Fibroblast of skin of scalp (primary cell): ENCODE results near the gene ARHGEF19.
"Not testable (repeated sequence)": the region's sequence is repeated elsewhere in the genome, so short reads cannot be mapped to it uniquely, and the experiment has no call there.

Experiments
- DNase-seq: peaks from one replicate; pipeline ENCODE4 v3.0.0-alpha.2; 2013

ARHGEF19 gene

GRCh38 chr1:16204216-16204615 lies 8.2 kb downstream of the ARHGEF19 start:
- DNase-seq, result no peak

- DNase-seq, result no peak
These were observed 8.9 kb downstream of the ARHGEF19 start for GRCh38 chr1:16203550-16203949.

GRCh38 chr1:16202281-16203210 lies 9.9 kb downstream of the ARHGEF19 start:
- no peak for DNase-seq

- DNase-seq, result no peak
These were observed 12.8 kb downstream of the ARHGEF19 start for GRCh38 chr1:16199700-16200099.

- DNase-seq, result no peak
These were observed 13.3 kb downstream of the ARHGEF19 start for GRCh38 chr1:16199157-16199501.

- DNase-seq, result no peak
These were observed 13.9 kb downstream of the ARHGEF19 start for GRCh38 chr1:16198444-16199156.

- DNase-seq, result no peak
These were observed 15.6 kb downstream of the ARHGEF19 start for GRCh38 chr1:16196874-16197273.

- DNase-seq, result not testable (repeated sequence)
These were observed 16.3 kb downstream of the ARHGEF19 start for GRCh38 chr1:16196139-16196538.

GRCh38 chr1:16195518-16195905 lies 16.9 kb downstream of the ARHGEF19 start:
- DNase-seq, result no peak

GRCh38 chr1:16191916-16192546 lies 20.4 kb downstream of the ARHGEF19 start:
- peak; percentile 51 for DNase-seq

- no peak for DNase-seq
These were observed 21.1 kb downstream of the ARHGEF19 start for GRCh38 chr1:16191309-16191708.

GRCh38 chr1:16189921-16190621 lies 22.4 kb downstream of the ARHGEF19 start:
- DNase-seq, result no peak

- no peak for DNase-seq
These were observed 23.4 kb downstream of the ARHGEF19 start for GRCh38 chr1:16189003-16189402.

- DNase-seq, result peak; percentile 73
These were observed 24.6 kb downstream of the ARHGEF19 start for GRCh38 chr1:16187748-16188401.

- DNase-seq, result no peak
These were observed 25.7 kb downstream of the ARHGEF19 start for GRCh38 chr1:16186655-16187235.

GRCh38 chr1:16184557-16185303 lies 27.7 kb downstream of the ARHGEF19 start:
- DNase-seq, result no peak

- no peak for DNase-seq
These were observed 28.5 kb downstream of the ARHGEF19 start for GRCh38 chr1:16183765-16184556.

- peak; percentile 43 for DNase-seq
These were observed 29.3 kb downstream of the ARHGEF19 start for GRCh38 chr1:16183179-16183578.

GRCh38 chr1:16181887-16182719 lies 30.3 kb downstream of the ARHGEF19 start:
- DNase-seq, result peak; percentile 89
